ENCODE data around the gene MBD1. TPM values are rescaled to one million over a fixed set of nuclear protein-coding genes. Genes with fewer than 3 reads are reported as not detected.

Gene MBD1
- total RNA-seq, 6 donors from 2014 or later: 57.6 to 150 (median 72.9) TPM

- no peak overlapping the region for H3K4me3 ChIP-seq
- no peaks in the 10 kb centered on the region for H3K9me3 ChIP-seq
- ATAC-seq (ENCODE audit: low FRiP score in 2 of 2) (no peak), DNase-seq (no peak)
- no peaks in the 10 kb centered on the region for H3K36me3 ChIP-seq
- WGBS, 2 donors: 58 to 62% methylated on average over 5 of the region's 5 CpGs
- H3K4me1 ChIP-seq: no peaks in the 10 kb centered on the region
- no peak overlapping the region for H3K27ac ChIP-seq
- no peaks in the 10 kb centered on the region for H3K27me3 ChIP-seq
- TF ChIP-seq EP300 (IDR thresholded peaks at IDR 0.05) (no peak), POLR2AphosphoS5 (IDR thresholded peaks at IDR 0.05) (no peak), POLR2A (IDR thresholded peaks at IDR 0.05) (no peak), CTCF (IDR thresholded peaks at IDR 0.05) (no peak)
These were observed 34.0 kb upstream of the MBD1 start for GRCh38 chr18:50315100-50315871.

- DNase-seq (no peak), ATAC-seq (ENCODE audit: low FRiP score in 2 of 2) (no peak)
- no peak overlapping the region for H3K27ac ChIP-seq
- H3K27me3 ChIP-seq: no peaks in the 10 kb centered on the region
- no peaks in the 10 kb centered on the region for H3K36me3 ChIP-seq
- no peak overlapping the region for H3K4me3 ChIP-seq
- 38 to 67% methylated on average over 2 of the region's 2 CpGs for WGBS, 2 donors
- peaks cover 0 to under 1% (median 0%) of the 10 kb centered on the region in 4 donors for H3K4me1 ChIP-seq
- H3K9me3 ChIP-seq: no peaks in the 10 kb centered on the region
- TF ChIP-seq EP300 (IDR thresholded peaks at IDR 0.05) (no peak), POLR2A (IDR thresholded peaks at IDR 0.05) (no peak), POLR2AphosphoS5 (IDR thresholded peaks at IDR 0.05) (no peak), CTCF (IDR thresholded peaks at IDR 0.05) (no peak)
These were observed 32.6 kb upstream of the MBD1 start for GRCh38 chr18:50313873-50314460.

- Histone ChIP-seq H3K4me3 (no peak overlapping the region), H3K27me3 (no peaks in the 10 kb centered on the region), H3K9me3 (no peaks in the 10 kb centered on the region), H3K4me1 (peaks cover 0 to 8% (median under 1%) of the 10 kb centered on the region in 4 donors), H3K36me3 (no peaks in the 10 kb centered on the region), H3K27ac (no peak overlapping the region)
- TF ChIP-seq EP300 (IDR thresholded peaks at IDR 0.05) (no peak), POLR2AphosphoS5 (IDR thresholded peaks at IDR 0.05) (no peak), POLR2A (IDR thresholded peaks at IDR 0.05) (no peak), CTCF (IDR thresholded peaks at IDR 0.05) (no peak)
- WGBS, 2 donors: 73 to 81% methylated on average over 2 of the region's 2 CpGs
- no peak for DNase-seq
- no peak for ATAC-seq (ENCODE audit: low FRiP score in 2 of 2)
These were observed 31.8 kb upstream of the MBD1 start for GRCh38 chr18:50313031-50313607.

GRCh38 chr18:50312296-50313030 is 31.1 kb upstream of the MBD1 start:
- TF ChIP-seq EP300 (IDR thresholded peaks at IDR 0.05) (no peak), POLR2A (IDR thresholded peaks at IDR 0.05) (no peak), POLR2AphosphoS5 (IDR thresholded peaks at IDR 0.05) (no peak), CTCF (IDR thresholded peaks at IDR 0.05) (no peak)
- no peaks in the 10 kb centered on the region for H3K9me3 ChIP-seq
- 88 to 90% methylated on average over 7 of the region's 7 CpGs for WGBS, 2 donors
- DNase-seq (no peak), ATAC-seq (ENCODE audit: low FRiP score in 2 of 2) (no peak)
- H3K4me1 ChIP-seq: peaks cover 0 to 15% (median 5%) of the 10 kb centered on the region in 4 donors
- no peak overlapping the region for H3K27ac ChIP-seq
- H3K36me3 ChIP-seq: no peaks in the 10 kb centered on the region
- H3K4me3 ChIP-seq: no peak overlapping the region
- no peaks in the 10 kb centered on the region for H3K27me3 ChIP-seq
